Activated naive CD4-positive, alpha-beta T cell treated with anti-CD3 and anti-CD28 coated beads, Interleukin-2, amount 50 U/mL, for 24 hours (primary cell): ENCODE data around the gene SPATA6L.
"Not testable (repeated sequence)": the region's sequence is repeated elsewhere in the genome, so short reads cannot be mapped to it uniquely, and the experiment has no call there.

Experiments used
- H3K27ac Mint-ChIP-seq: one replicate; pipeline ENCODE4 v1.8.0; 2021; ENCODE audit warnings: mild to moderate bottlenecking, mixed read lengths
- H3K27me3 Mint-ChIP-seq: one replicate; pipeline ENCODE4 v1.8.0; 2021; ENCODE audit warnings: mixed read lengths
- H3K36me3 Mint-ChIP-seq: one replicate; pipeline ENCODE4 v1.8.0; 2021; ENCODE audit warnings: mixed read lengths
- H3K4me1 Mint-ChIP-seq: one replicate; pipeline ENCODE4 v1.8.0; 2021; ENCODE audit warnings: mixed read lengths
- H3K4me3 Mint-ChIP-seq: one replicate; pipeline ENCODE4 v1.8.0; 2021; ENCODE audit warnings: mild to moderate bottlenecking, mixed read lengths
- H3K9me3 Mint-ChIP-seq: one replicate; pipeline ENCODE4 v1.8.0; 2021; ENCODE audit warnings: mixed read lengths

The SPATA6L gene

DNA sequence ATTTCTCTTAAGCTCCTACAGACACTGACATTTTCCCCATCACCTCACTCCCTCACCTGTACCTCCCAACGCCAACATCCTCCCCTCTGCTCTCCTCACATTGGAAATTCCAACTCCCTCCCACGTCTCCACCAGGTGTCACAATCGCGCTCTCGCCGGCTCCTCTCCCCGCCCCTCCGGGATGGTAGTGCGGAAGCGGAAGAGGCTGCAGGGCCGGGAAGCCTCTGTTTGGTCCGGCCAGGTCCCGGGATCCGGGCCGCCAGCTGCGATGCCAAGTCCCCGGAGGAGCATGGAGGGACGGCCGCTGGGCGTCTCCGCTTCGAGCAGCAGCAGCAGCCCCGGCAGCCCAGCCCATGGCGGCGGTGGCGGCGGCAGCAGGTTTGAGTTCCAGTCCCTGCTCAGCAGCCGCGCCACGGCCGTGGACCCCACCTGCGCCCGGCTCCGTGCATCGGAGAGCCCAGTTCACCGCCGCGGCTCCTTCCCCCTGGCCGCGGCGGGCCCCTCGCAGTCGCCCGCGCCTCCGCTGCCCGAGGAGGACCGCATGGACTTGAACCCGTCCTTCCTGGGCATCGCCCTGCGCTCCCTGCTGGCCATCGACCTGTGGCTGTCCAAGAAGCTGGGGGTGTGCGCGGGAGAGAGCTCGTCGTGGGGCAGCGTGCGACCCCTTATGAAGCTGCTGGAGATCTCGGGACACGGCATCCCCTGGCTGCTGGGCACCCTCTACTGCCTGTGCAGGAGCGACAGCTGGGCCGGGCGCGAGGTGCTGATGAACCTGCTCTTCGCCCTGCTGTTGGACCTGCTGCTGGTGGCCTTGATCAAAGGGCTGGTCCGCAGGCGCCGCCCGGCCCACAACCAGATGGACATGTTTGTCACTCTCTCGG lies 3.9 kb downstream of the SPATA6L start, which contains the start of gene PLPP6:
TSS of gene PLPP6 (plus strand) at position 187 of the 881 bp plus-strand sequence. CDS start at position 269, 82 bp downstream.
- H3K4me3 Mint-ChIP-seq = peak within 1 kb of the TSS; percentile 96
- H3K9me3 Mint-ChIP-seq = no peaks in the 10 kb centered on the region
- H3K27ac Mint-ChIP-seq = peak within 1 kb of the TSS; percentile 98
- no peaks in the 10 kb centered on the region for H3K27me3 Mint-ChIP-seq
- no peaks in the 10 kb centered on the region for H3K36me3 Mint-ChIP-seq
- H3K4me1 Mint-ChIP-seq = peaks cover 58% of the 10 kb centered on the region

DNA sequence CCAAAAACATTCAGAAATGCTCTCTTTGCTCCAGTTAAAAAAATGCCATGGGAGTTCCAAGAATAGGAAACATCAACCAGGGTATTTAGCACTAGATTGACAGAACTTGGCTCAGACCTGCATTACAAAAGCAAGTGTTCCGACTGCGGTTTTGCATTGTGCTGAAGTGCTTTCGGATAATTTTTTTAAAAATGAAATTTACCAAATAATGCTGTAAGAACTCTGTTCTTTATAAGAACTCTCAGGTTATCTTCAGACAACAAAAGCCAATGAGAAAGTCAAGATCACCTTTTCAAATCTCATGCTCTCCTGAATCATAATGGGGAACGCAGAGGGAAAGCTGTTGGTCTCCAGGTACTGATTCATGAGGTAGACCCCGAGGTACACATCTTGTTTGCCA lies 4.7 kb downstream of the SPATA6L start:
- peak overlapping the region; percentile 96 for H3K4me3 Mint-ChIP-seq
- H3K9me3 Mint-ChIP-seq = no peaks in the 10 kb centered on the region
- H3K27ac Mint-ChIP-seq = peak overlapping the region; percentile 98
- H3K4me1 Mint-ChIP-seq = peaks cover 50% of the 10 kb centered on the region
- no peaks in the 10 kb centered on the region for H3K36me3 Mint-ChIP-seq
- no peaks in the 10 kb centered on the region for H3K27me3 Mint-ChIP-seq

GRCh38 chr9:4661165-4661564 lies 5.1 kb downstream of the SPATA6L start:
- Mint-ChIP-seq H3K4me1 (peaks cover 46% of the 10 kb centered on the region), H3K27ac (peak overlapping the region; percentile 38), H3K4me3 (peak overlapping the region; percentile 96)

GRCh38 chr9:4660665-4661064 lies 5.6 kb downstream of the SPATA6L start:
- not testable (repeated sequence) for H3K9me3 Mint-ChIP-seq, H3K4me3 Mint-ChIP-seq, H3K36me3 Mint-ChIP-seq, H3K27ac Mint-ChIP-seq, H3K27me3 Mint-ChIP-seq
- peaks cover 41% of the 10 kb centered on the region for H3K4me1 Mint-ChIP-seq

More at GRCh38 chr9:4661165-4661564, 5.1 kb downstream of the SPATA6L start:
- H3K9me3 Mint-ChIP-seq = no peaks in the 10 kb centered on the region
- H3K27me3 Mint-ChIP-seq = no peaks in the 10 kb centered on the region
- H3K36me3 Mint-ChIP-seq = no peaks in the 10 kb centered on the region

GRCh38 chr9:4657426-4658159 lies 8.7 kb downstream of the SPATA6L start:
- Mint-ChIP-seq H3K4me3 (no peak overlapping the region), H3K27ac (no peak overlapping the region), H3K36me3 (peaks cover 2% of the 10 kb centered on the region), H3K27me3 (no peaks in the 10 kb centered on the region), H3K4me1 (peaks cover 12% of the 10 kb centered on the region), H3K9me3 (no peaks in the 10 kb centered on the region)

- no peaks in the 10 kb centered on the region for H3K9me3 Mint-ChIP-seq
- no peaks in the 10 kb centered on the region for H3K27me3 Mint-ChIP-seq
- peaks cover 6% of the 10 kb centered on the region for H3K4me1 Mint-ChIP-seq
- H3K27ac Mint-ChIP-seq = no peak overlapping the region
- no peak overlapping the region for H3K4me3 Mint-ChIP-seq
- peaks cover 2% of the 10 kb centered on the region for H3K36me3 Mint-ChIP-seq
These were observed 9.7 kb downstream of the SPATA6L start for GRCh38 chr9:4656621-4657020.

GRCh38 chr9:4656196-4656595 lies 10.1 kb downstream of the SPATA6L start:
- not testable (repeated sequence) for H3K4me1 Mint-ChIP-seq, H3K27me3 Mint-ChIP-seq, H3K27ac Mint-ChIP-seq, H3K9me3 Mint-ChIP-seq, H3K36me3 Mint-ChIP-seq, H3K4me3 Mint-ChIP-seq

- H3K9me3 Mint-ChIP-seq = no peaks in the 10 kb centered on the region
- H3K36me3 Mint-ChIP-seq = peaks cover 2% of the 10 kb centered on the region
- no peaks in the 10 kb centered on the region for H3K4me1 Mint-ChIP-seq
- no peak overlapping the region for H3K27ac Mint-ChIP-seq
- no peak overlapping the region for H3K4me3 Mint-ChIP-seq
- no peaks in the 10 kb centered on the region for H3K27me3 Mint-ChIP-seq
These were observed 11.7 kb downstream of the SPATA6L start for GRCh38 chr9:4654538-4654937.

- no peak overlapping the region for H3K27ac Mint-ChIP-seq
- H3K4me3 Mint-ChIP-seq = no peak overlapping the region
These were observed 12.2 kb downstream of the SPATA6L start for GRCh38 chr9:4654084-4654483.

DNA sequence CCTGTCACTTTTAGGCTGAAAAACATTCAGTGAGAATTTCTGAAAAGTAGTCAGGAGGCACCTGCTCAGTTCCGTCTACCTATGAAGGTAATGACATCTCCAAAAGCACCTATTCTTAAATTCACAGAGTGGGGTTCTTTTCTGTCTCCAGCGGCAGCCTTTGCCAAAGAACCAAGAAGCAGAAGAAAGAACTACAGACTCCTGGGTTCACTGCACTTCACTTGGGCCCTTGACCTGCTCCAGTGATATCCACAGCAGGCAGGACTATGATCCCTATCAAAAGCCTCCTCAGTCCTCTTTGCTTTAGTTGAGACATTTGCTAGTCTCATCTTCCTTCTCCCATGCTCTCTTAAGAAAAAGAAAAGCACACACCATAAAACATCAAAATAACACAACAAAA lies 23.9 kb downstream of the SPATA6L start:
- Mint-ChIP-seq H3K27me3 (no peaks in the 10 kb centered on the region), H3K9me3 (no peaks in the 10 kb centered on the region), H3K27ac (no peak overlapping the region), H3K36me3 (no peaks in the 10 kb centered on the region), H3K4me1 (peaks cover 10% of the 10 kb centered on the region), H3K4me3 (no peak overlapping the region)

More at GRCh38 chr9:4654084-4654483, 12.2 kb downstream of the SPATA6L start:
- Mint-ChIP-seq H3K27me3 (no peaks in the 10 kb centered on the region), H3K36me3 (peaks cover 2% of the 10 kb centered on the region), H3K4me1 (no peaks in the 10 kb centered on the region), H3K9me3 (no peaks in the 10 kb centered on the region)

DNA sequence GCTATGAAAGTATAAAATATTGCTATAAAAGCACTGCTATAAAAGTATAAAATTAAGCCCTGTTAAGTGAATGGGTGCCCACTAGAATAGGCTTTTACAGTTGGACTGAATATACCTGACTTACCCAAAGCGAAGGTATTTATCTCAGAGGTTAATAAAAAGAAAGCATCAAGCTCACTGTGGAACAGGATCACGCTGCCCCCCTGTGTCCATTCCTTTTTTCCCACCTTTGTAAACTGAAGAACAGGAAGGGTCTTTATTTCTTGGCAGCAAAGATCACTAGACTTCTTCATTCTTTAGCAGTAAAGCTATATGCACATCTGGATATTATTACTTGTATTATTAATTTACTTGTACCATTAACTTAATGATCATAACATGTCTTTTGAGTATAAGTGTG lies 26.3 kb downstream of the SPATA6L start:
- Mint-ChIP-seq H3K27me3 (no peaks in the 10 kb centered on the region), H3K27ac (no peak overlapping the region), H3K36me3 (no peaks in the 10 kb centered on the region), H3K4me3 (no peak overlapping the region), H3K9me3 (no peaks in the 10 kb centered on the region), H3K4me1 (peaks cover 10% of the 10 kb centered on the region)

DNA sequence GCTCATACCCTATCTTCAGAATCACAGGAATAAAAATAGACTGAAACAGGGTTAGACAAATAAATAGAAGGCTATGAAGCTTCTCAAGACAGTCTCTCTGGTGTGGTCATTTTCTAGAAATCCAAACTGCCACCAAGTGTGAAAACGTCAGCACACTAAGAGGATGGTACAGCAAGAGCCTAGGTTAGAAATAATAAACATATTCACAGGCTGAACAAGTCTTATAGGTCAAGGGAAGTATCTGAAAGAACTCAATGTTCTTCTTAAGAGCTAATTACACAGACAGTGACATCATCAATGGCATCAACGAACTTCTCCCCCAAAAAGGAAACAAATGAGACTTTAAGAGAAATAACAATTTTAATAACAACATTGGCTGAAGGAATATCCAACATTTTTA lies 26.9 kb downstream of the SPATA6L start:
- H3K4me1 Mint-ChIP-seq = peaks cover 10% of the 10 kb centered on the region
- H3K9me3 Mint-ChIP-seq = no peaks in the 10 kb centered on the region
- no peaks in the 10 kb centered on the region for H3K27me3 Mint-ChIP-seq
- no peaks in the 10 kb centered on the region for H3K36me3 Mint-ChIP-seq
- H3K27ac Mint-ChIP-seq = no peak overlapping the region
- H3K4me3 Mint-ChIP-seq = no peak overlapping the region

DNA sequence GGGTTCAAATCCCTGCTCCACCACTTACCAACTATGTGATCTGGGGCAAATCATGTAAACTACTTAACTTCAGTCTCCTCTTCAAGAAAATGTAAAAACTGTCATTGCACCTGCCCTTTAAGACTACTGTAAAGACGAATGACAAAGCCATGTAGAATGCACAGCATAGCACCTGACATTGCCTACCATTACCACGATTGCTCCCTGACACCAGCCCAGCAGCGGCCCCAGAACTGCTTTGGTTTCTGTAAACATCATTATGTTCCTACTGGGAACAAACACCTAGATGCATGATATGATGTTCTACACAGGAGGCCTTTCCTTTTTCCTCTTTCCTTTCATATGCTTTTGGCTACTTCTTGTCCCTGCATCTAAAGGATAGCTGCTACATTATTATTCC lies 27.3 kb downstream of the SPATA6L start:
- H3K36me3 Mint-ChIP-seq = no peaks in the 10 kb centered on the region
- H3K27me3 Mint-ChIP-seq = no peaks in the 10 kb centered on the region
- H3K27ac Mint-ChIP-seq = no peak overlapping the region
- H3K9me3 Mint-ChIP-seq = no peaks in the 10 kb centered on the region
- H3K4me1 Mint-ChIP-seq = peaks cover 10% of the 10 kb centered on the region
- H3K4me3 Mint-ChIP-seq = no peak overlapping the region

- H3K9me3 Mint-ChIP-seq = no peaks in the 10 kb centered on the region
- no peak overlapping the region for H3K4me3 Mint-ChIP-seq
- no peak overlapping the region for H3K27ac Mint-ChIP-seq
- H3K36me3 Mint-ChIP-seq = no peaks in the 10 kb centered on the region
- H3K4me1 Mint-ChIP-seq = peaks cover 8% of the 10 kb centered on the region
- H3K27me3 Mint-ChIP-seq = no peaks in the 10 kb centered on the region
These were observed 35.4 kb downstream of the SPATA6L start for GRCh38 chr9:4630836-4631235.

DNA sequence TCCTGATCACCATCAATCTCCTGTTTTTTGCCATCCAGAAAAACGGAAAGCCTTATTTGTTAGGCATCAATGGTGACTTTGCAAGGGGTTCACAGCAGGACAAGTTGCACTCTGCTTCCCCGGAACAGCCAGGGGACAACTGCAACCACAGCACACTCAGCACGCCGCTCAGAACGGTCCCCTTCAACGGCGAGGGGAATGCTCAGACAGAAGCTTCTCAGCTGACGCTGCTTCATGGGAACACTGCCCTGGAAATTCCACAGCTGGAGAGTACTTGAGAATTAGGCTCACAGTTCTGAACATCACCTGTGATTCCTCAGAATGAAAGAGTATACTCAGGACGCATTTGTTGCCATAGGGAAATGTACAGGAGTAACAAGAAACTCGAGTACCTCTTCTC lies 44.3 kb downstream of the SPATA6L start:
- Mint-ChIP-seq H3K4me1 (peaks cover 16% of the 10 kb centered on the region), H3K9me3 (no peaks in the 10 kb centered on the region), H3K27me3 (no peaks in the 10 kb centered on the region), H3K27ac (no peak overlapping the region), H3K36me3 (no peaks in the 10 kb centered on the region), H3K4me3 (no peak overlapping the region)

GRCh38 chr9:4620881-4621555 lies 45.3 kb downstream of the SPATA6L start:
- Mint-ChIP-seq H3K4me1 (peaks cover 16% of the 10 kb centered on the region), H3K36me3 (no peaks in the 10 kb centered on the region), H3K4me3 (no peak overlapping the region), H3K9me3 (no peaks in the 10 kb centered on the region), H3K27me3 (no peaks in the 10 kb centered on the region), H3K27ac (no peak overlapping the region)
